GM12801 (cell line): ENCODE results near the gene UNC5A.

Source experiments
- CTCF ChIP-seq: IDR thresholded peaks from one replicate; pipeline ENCODE4 v1.5.1; 2011; ENCODE audit warnings: control low read depth; ENCODE audit not compliant: insufficient read length; ENCODE audit errors: extremely low read depth

The UNC5A gene

GRCh38 chr5:176873541-176874172 lies 63.3 kb downstream of the UNC5A start:
- no peak for TF ChIP-seq CTCF

- TF ChIP-seq CTCF = no peak
These were observed 63.9 kb downstream of the UNC5A start for GRCh38 chr5:176874198-176874780.

GRCh38 chr5:176875014-176875550 lies 64.7 kb downstream of the UNC5A start:
- TF ChIP-seq CTCF = no peak

GRCh38 chr5:176875783-176876505 lies 65.6 kb downstream of the UNC5A start:
- TF ChIP-seq CTCF = no peak

- TF ChIP-seq CTCF = no peak
These were observed 66.4 kb downstream of the UNC5A start for GRCh38 chr5:176876506-176877431.

- no peak for TF ChIP-seq CTCF
These were observed 67.5 kb downstream of the UNC5A start for GRCh38 chr5:176877793-176878331.
